HepG2 (cell line): ENCODE measurements around the gene PTGIS. TPM values are rescaled to one million over a fixed set of nuclear protein-coding genes. Genes with fewer than 3 reads are reported as not detected.

Experiments used
- ATAD3A ChIP-seq: sonication (generic); formaldehyde crosslinking; IDR thresholded peaks from 2 replicates; pipeline ENCODE4 v1.4.0; 2020; ENCODE audit warnings: missing genetic modification reagents
- EP300 ChIP-seq, 3 experiments: sonication (generic) in 1 of 3; formaldehyde crosslinking in 1 of 3; IDR thresholded peaks; 2 replicates each; pipeline versions ENCODE4 v1.5.1 to v1.6.1; 2011 to 2020; ENCODE audit warnings: low read depth in 2 of 3, low read length in 2 of 3, borderline replicate concordance in 1 of 3, improper control_type of control experiment in 1 of 3, mild to moderate bottlenecking in 1 of 3, missing genetic modification reagents in 1 of 3, moderate library complexity in 1 of 3
- FOXP1 ChIP-seq, 2 experiments: fragments of 450-650 bp in 1 of 2; IDR thresholded peaks; 2 replicates each; pipeline ENCODE4 v1.6.1; 2017 to 2018; ENCODE audit warnings: antibody characterized with exemption in 1 of 2
- HDAC1 ChIP-seq: sonication (generic); formaldehyde crosslinking; IDR thresholded peaks from 2 replicates; pipeline ENCODE4 v1.5.1; 2020; ENCODE audit warnings: mild to moderate bottlenecking, missing genetic modification reagents
- MAZ ChIP-seq, 2 experiments: sonication (generic) in 1 of 2; formaldehyde crosslinking in 1 of 2; IDR thresholded peaks; 2 replicates each; pipeline versions ENCODE4 v1.5.0 to v1.6.1; 2012 to 2020; ENCODE audit warnings: low read depth in 2 of 2, mild to moderate bottlenecking in 2 of 2, borderline replicate concordance in 1 of 2, improper control_type of control experiment in 1 of 2, low read length in 1 of 2, missing genetic modification reagents in 1 of 2, moderate library complexity in 1 of 2
- MIXL1 ChIP-seq: IDR thresholded peaks from 2 replicates; pipeline ENCODE4 v1.6.1; 2016
- RAD21 ChIP-seq: fragments of 450-650 bp; formaldehyde crosslinking; IDR thresholded peaks from 2 replicates; pipeline ENCODE4 v1.5.0; 2020; ENCODE audit warnings: mild to moderate bottlenecking
- ZNF232 ChIP-seq: sonication (generic); formaldehyde crosslinking; IDR thresholded peaks from 2 replicates; pipeline ENCODE4 v1.4.0; 2020; ENCODE audit warnings: missing genetic modification reagents, borderline replicate concordance
- ZNF264 ChIP-seq: sonication (generic); formaldehyde crosslinking; IDR thresholded peaks from 2 replicates; pipeline ENCODE4 v1.4.0; 2020; ENCODE audit warnings: missing genetic modification reagents
- ZNF292 ChIP-seq: sonication (generic); formaldehyde crosslinking; IDR thresholded peaks from 2 replicates; pipeline ENCODE4 v1.8.1; 2022; ENCODE audit warnings: mild to moderate bottlenecking, low read depth, missing genetic modification reagents, borderline replicate concordance
- ZNF333 ChIP-seq: sonication (generic); formaldehyde crosslinking; IDR thresholded peaks from 2 replicates; pipeline ENCODE4 v1.4.0; 2020; ENCODE audit warnings: mild to moderate bottlenecking, missing genetic modification reagents, borderline replicate concordance
- ZNF501 ChIP-seq: sonication (generic); formaldehyde crosslinking; IDR thresholded peaks from 2 replicates; pipeline ENCODE4 v1.5.1; 2020; ENCODE audit warnings: mild to moderate bottlenecking, moderate library complexity, missing genetic modification reagents
- ZNF557 ChIP-seq: sonication (generic); formaldehyde crosslinking; IDR thresholded peaks from 2 replicates; pipeline ENCODE4 v1.4.0; 2020; ENCODE audit warnings: missing genetic modification reagents
- ZNF558 ChIP-seq: sonication (generic); formaldehyde crosslinking; IDR thresholded peaks from 2 replicates; pipeline ENCODE4 v1.9.0; 2022; ENCODE audit warnings: mild to moderate bottlenecking, missing genetic modification reagents, borderline replicate concordance
- polyA plus RNA-seq, 8 experiments: library from polyadenylated mRNA; depleted of rRNA in 3 of 8; stranded (reverse) in 7 of 8; unstranded in 1 of 8; fragments of >200 nt; fragmentation: Illumina TruSeq in 4 of 8; extraction: Trizol in 4 of 8; gene quantifications; 2 replicates each; pipeline versions ENCODE4 v1.2.1 to v1.2.3, GENCODE V29; 2011 to 2016; ENCODE audit warnings: low read depth in 4 of 8, missing spikeins in 1 of 8, mixed read lengths in 1 of 8; ENCODE audit not compliant: insufficient read depth in 1 of 8
- total RNA-seq, 5 experiments: library from RNA; depleted of rRNA; stranded (reverse); fragments of >200 nt; fragmentation: Illumina TruSeq; extraction: Trizol; gene quantifications; 2 replicates each; pipeline ENCODE4 v1.2.3, GENCODE V29; 2016; ENCODE audit warnings: low read depth in 1 of 5
- TF ChIP-seq, protein P1 (sequence below): sonication (generic); formaldehyde crosslinking; IDR thresholded peaks from 2 replicates; pipeline ENCODE4 v1.5.0; 2020; ENCODE audit warnings: mild to moderate bottlenecking, missing genetic modification reagents, moderate library complexity
- TF ChIP-seq, protein P2 (sequence below): IDR thresholded peaks from 2 replicates; pipeline ENCODE4 v1.6.1; 2012; ENCODE audit warnings: inconsistent platforms
- TF ChIP-seq, protein P3 (sequence below): sonication (generic); formaldehyde crosslinking; IDR thresholded peaks from 2 replicates; pipeline ENCODE4 v1.4.0; 2020; ENCODE audit warnings: low read depth, mild to moderate bottlenecking, missing genetic modification reagents
- TF ChIP-seq, protein P4 (sequence below): sonication (generic); formaldehyde crosslinking; IDR thresholded peaks from 2 replicates; pipeline ENCODE4 v1.4.0; 2020; ENCODE audit warnings: missing genetic modification reagents, mild to moderate bottlenecking, borderline replicate concordance
- TF ChIP-seq, protein P5 (sequence below): sonication (generic); formaldehyde crosslinking; IDR thresholded peaks from 2 replicates; pipeline ENCODE4 v1.8.0; 2023; ENCODE audit warnings: mild to moderate bottlenecking, missing genetic modification reagents

Gene PTGIS
- total and polyA plus RNA-seq, 2 of the 13 experiments (the other 11 are each of a cell fraction or from before 2014, with no cell fraction given) = not detected

DNA sequence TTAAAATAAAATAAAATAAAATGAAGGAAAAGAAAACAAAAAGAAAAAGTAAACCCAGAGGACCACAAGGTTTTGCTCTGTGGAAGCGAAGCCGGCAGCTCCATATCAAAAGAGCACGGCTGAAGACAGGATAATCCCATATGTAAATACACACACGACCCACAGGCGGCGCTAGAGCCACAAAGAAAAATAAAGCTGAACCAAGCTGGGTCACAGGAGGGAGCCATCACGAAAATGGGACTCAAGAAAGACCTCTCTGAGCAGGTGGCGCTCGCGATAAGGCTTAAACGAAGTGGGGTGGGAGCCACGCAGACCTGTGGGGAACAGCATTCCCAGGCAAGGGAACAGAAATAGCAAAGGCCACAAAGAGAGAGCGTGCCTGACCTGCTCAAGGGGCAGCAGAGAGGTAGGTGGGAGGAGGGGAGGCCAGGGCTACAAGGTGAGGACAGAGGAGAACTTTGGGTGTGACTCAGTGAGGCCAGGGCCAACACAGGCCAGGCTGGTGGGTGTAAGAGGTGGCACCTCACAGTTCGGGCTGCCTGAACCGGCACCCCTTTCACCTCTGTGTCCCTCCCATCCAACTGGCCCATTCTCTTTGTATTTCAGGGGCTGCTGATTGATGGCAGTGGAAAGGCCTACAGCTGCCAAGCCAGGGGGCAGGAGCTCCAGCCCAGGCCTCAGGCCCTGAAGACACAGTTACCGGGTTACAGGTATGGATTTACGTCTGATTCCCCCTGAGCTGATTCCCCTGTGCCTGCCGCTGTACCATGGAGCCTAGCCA lies 26.0 kb downstream of the PTGIS start (continued):
- TF ChIP-seq, protein P1, sequence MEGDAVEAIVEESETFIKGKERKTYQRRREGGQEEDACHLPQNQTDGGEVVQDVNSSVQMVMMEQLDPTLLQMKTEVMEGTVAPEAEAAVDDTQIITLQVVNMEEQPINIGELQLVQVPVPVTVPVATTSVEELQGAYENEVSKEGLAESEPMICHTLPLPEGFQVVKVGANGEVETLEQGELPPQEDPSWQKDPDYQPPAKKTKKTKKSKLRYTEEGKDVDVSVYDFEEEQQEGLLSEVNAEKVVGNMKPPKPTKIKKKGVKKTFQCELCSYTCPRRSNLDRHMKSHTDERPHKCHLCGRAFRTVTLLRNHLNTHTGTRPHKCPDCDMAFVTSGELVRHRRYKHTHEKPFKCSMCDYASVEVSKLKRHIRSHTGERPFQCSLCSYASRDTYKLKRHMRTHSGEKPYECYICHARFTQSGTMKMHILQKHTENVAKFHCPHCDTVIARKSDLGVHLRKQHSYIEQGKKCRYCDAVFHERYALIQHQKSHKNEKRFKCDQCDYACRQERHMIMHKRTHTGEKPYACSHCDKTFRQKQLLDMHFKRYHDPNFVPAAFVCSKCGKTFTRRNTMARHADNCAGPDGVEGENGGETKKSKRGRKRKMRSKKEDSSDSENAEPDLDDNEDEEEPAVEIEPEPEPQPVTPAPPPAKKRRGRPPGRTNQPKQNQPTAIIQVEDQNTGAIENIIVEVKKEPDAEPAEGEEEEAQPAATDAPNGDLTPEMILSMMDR (CRISPR knock-in tag) = peak; percentile 99
- TF ChIP-seq RAD21 (CRISPR knock-in tag) = peak; percentile 97
- TF ChIP-seq EP300 (IDR thresholded peaks at IDR 0.05; ENCODE audit: low read depth in 2 of 2, low read length in 2 of 2) = 0 out of 4 replicates have a peak, but pooled peaks of 1 of the 2 experiments have one; percentile 8
- TF ChIP-seq EP300 (CRISPR knock-in tag; IDR thresholded peaks at IDR 0.05; ENCODE audit: borderline replicate concordance) = no peak
- TF ChIP-seq, protein P2, sequence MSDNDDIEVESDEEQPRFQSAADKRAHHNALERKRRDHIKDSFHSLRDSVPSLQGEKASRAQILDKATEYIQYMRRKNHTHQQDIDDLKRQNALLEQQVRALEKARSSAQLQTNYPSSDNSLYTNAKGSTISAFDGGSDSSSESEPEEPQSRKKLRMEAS = peak; percentile 41; the same call in 1 of the 2 replicates
- peak; percentile 84; the same call in 1 of the 2 replicates for TF ChIP-seq MIXL1 (CRISPR knock-in tag)
- peak; percentile 81; the same call in 1 of the 2 replicates for TF ChIP-seq ZNF557 (CRISPR knock-in tag)
- 0 out of 2 replicates have a peak, but pooled peaks have one; percentile 25 for TF ChIP-seq MAZ (IDR thresholded peaks at IDR 0.05; ENCODE audit: borderline replicate concordance, low read depth, low read length)
- TF ChIP-seq MAZ (CRISPR knock-in tag; IDR thresholded peaks at IDR 0.05; ENCODE audit: low read depth) = no peak
- TF ChIP-seq ZNF333 (CRISPR knock-in tag) = peak; percentile 37; the same call in 1 of the 2 replicates
- TF ChIP-seq ZNF292 (CRISPR knock-in tag) = peak; percentile 22; the same call in 1 of the 2 replicates
- no peak for TF ChIP-seq FOXP1 (IDR thresholded peaks at IDR 0.05)
- peak; percentile 35; the same call in 1 of the 2 replicates for TF ChIP-seq FOXP1 (CRISPR knock-in tag; IDR thresholded peaks at IDR 0.05)
- TF ChIP-seq ATAD3A = 0 out of 2 replicates have a peak, but pooled peaks have one; percentile 11
- peak; percentile 30; the same call in 1 of the 2 replicates for TF ChIP-seq HDAC1 (CRISPR knock-in tag)
- TF ChIP-seq, protein P3, sequence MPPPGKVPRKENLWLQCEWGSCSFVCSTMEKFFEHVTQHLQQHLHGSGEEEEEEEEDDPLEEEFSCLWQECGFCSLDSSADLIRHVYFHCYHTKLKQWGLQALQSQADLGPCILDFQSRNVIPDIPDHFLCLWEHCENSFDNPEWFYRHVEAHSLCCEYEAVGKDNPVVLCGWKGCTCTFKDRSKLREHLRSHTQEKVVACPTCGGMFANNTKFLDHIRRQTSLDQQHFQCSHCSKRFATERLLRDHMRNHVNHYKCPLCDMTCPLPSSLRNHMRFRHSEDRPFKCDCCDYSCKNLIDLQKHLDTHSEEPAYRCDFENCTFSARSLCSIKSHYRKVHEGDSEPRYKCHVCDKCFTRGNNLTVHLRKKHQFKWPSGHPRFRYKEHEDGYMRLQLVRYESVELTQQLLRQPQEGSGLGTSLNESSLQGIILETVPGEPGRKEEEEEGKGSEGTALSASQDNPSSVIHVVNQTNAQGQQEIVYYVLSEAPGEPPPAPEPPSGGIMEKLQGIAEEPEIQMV (CRISPR knock-in tag) = 0 out of 2 replicates have a peak, but pooled peaks have one; percentile 17
- 0 out of 2 replicates have a peak, but pooled peaks have one; percentile 54 for TF ChIP-seq ZNF232 (CRISPR knock-in tag)
- TF ChIP-seq, protein P4, sequence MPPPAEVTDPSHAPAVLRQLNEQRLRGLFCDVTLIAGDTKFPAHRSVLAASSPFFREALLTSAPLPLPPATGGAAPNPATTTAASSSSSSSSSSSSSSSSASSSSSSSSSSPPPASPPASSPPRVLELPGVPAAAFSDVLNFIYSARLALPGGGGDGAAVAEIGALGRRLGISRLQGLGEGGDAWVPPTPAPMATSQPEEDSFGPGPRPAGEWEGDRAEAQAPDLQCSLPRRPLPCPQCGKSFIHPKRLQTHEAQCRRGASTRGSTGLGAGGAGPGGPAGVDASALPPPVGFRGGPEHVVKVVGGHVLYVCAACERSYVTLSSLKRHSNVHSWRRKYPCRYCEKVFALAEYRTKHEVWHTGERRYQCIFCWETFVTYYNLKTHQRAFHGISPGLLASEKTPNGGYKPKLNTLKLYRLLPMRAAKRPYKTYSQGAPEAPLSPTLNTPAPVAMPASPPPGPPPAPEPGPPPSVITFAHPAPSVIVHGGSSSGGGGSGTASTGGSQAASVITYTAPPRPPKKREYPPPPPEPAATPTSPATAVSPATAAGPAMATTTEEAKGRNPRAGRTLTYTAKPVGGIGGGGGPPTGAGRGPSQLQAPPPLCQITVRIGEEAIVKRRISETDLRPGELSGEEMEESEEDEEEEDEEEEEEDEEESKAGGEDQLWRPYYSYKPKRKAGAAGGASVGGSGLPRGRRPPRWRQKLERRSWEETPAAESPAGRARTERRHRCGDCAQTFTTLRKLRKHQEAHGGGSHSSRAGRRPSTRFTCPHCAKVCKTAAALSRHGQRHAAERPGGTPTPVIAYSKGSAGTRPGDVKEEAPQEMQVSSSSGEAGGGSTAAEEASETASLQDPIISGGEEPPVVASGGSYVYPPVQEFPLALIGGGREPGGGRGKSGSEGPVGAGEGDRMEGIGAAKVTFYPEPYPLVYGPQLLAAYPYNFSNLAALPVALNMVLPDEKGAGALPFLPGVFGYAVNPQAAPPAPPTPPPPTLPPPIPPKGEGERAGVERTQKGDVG = no peak
- no peak for TF ChIP-seq ZNF558 (CRISPR knock-in tag)
- TF ChIP-seq, protein P5, sequence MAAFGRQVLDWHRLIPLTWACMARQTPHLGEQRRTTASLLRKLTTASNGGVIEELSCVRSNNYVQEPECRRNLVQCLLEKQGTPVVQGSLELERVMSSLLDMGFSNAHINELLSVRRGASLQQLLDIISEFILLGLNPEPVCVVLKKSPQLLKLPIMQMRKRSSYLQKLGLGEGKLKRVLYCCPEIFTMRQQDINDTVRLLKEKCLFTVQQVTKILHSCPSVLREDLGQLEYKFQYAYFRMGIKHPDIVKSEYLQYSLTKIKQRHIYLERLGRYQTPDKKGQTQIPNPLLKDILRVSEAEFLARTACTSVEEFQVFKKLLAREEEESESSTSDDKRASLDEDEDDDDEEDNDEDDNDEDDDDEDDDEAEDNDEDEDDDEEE (CRISPR knock-in tag) = no peak
- peak; percentile 61; the same call in 1 of the 2 replicates for TF ChIP-seq ZNF501 (CRISPR knock-in tag)
- TF ChIP-seq ZNF264 (CRISPR knock-in tag) = 0 out of 2 replicates have a peak, but pooled peaks have one; percentile 31
